Hepatocyte (in vitro differentiated cells): Measurements from ENCODE around the gene TCOF1.

Experiments used
- EZH2 ChIP-seq: fragments of 200-600 bp; sonication (generic); IDR thresholded peaks from 2 replicates; pipeline ENCODE4 v1.6.1; 2016; ENCODE audit warnings: antibody characterized with exemption, mild to moderate bottlenecking, borderline replicate concordance
- EZH2phosphoT487 ChIP-seq: fragments of 200-600 bp; sonication (generic); IDR thresholded peaks from one replicate; pipeline ENCODE4 v1.6.1; 2018; ENCODE audit warnings: antibody characterized with exemption, mild to moderate bottlenecking, low read depth, moderate library complexity; ENCODE audit not compliant: unreplicated experiment, severe bottlenecking
- TF ChIP-seq, protein P1 (sequence below): fragments of 200-600 bp; sonication (generic); IDR thresholded peaks from 2 replicates; pipeline ENCODE4 v1.5.1; 2016; ENCODE audit warnings: antibody characterized with exemption, mild to moderate bottlenecking; ENCODE audit not compliant: poor library complexity

DNA sequence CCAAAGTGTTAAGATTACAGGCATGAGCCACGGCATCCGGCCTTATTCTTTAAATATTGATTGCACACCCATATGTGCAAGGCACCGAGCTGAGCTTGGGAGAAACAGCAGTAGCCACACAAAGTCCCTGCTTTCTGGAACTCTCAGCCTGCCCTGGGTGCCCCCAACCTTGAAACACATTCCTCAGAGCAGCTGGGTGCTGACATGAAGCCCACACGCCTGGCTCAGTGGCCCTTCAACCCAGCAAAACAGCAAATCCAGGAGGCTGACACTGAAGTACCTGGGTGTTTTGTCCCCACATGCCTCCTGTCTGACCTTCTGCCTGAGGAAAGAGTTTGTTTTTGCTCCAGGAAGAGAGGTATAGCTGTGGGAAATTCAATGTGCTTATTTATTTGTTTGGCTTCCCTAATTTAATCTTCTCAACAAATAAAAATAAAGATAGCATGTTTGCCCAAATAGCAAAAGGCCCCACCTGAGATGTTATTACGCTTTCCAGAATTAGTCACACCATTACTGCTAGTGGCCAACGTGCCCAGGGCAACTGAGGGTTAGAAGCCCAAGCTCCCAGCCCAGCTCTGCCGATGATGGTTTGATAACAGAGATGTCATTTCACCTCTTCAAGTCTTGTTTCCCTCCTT lies 13.4 kb upstream of the TCOF1 start:
- TF ChIP-seq, protein P1, sequence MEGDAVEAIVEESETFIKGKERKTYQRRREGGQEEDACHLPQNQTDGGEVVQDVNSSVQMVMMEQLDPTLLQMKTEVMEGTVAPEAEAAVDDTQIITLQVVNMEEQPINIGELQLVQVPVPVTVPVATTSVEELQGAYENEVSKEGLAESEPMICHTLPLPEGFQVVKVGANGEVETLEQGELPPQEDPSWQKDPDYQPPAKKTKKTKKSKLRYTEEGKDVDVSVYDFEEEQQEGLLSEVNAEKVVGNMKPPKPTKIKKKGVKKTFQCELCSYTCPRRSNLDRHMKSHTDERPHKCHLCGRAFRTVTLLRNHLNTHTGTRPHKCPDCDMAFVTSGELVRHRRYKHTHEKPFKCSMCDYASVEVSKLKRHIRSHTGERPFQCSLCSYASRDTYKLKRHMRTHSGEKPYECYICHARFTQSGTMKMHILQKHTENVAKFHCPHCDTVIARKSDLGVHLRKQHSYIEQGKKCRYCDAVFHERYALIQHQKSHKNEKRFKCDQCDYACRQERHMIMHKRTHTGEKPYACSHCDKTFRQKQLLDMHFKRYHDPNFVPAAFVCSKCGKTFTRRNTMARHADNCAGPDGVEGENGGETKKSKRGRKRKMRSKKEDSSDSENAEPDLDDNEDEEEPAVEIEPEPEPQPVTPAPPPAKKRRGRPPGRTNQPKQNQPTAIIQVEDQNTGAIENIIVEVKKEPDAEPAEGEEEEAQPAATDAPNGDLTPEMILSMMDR: no peak
- TF ChIP-seq EZH2 (no peak), EZH2phosphoT487 (no peak)
